AG10803 (cell line): ENCODE data around the gene EPHB2.
"Not testable (repeated sequence)": the region's sequence is repeated elsewhere in the genome, so short reads cannot be mapped to it uniquely, and the experiment has no call there.

Experiments used
- DNase-seq: peaks from one replicate; pipeline ENCODE4 v3.0.0; 2010; ENCODE audit warnings: low read depth
- H3K4me3 ChIP-seq: 2 replicates; pipeline ENCODE4 v1.5.1; 2011; ENCODE audit warnings: mild to moderate bottlenecking, low read length, control low read depth
- TF ChIP-seq, protein P1 (sequence below): conservative IDR thresholded peaks from 2 replicates; pipeline ENCODE4 v1.5.1; 2011; ENCODE audit warnings: mild to moderate bottlenecking, low read length, control low read depth, inconsistent platforms

The EPHB2 gene

DNA sequence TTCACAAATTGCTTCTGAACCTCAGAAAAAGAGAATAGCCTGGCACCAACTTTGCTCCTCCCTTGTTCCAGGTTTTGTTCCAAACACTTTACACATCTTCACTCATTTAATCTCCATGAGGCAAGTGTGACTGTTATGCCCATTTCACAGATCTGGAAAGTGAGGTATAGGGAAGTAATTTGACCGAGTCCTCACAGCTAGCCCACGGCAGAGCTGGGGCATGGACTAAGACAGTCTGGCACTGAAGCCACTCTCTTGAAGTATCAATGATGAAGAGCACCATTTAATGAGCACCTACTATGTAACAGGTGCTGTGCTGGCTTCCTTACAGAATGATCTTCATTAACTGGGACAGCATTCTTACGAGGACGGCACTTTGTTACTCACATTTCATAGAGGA lies 38.6 kb upstream of the EPHB2 start:
- TF ChIP-seq, protein P1, sequence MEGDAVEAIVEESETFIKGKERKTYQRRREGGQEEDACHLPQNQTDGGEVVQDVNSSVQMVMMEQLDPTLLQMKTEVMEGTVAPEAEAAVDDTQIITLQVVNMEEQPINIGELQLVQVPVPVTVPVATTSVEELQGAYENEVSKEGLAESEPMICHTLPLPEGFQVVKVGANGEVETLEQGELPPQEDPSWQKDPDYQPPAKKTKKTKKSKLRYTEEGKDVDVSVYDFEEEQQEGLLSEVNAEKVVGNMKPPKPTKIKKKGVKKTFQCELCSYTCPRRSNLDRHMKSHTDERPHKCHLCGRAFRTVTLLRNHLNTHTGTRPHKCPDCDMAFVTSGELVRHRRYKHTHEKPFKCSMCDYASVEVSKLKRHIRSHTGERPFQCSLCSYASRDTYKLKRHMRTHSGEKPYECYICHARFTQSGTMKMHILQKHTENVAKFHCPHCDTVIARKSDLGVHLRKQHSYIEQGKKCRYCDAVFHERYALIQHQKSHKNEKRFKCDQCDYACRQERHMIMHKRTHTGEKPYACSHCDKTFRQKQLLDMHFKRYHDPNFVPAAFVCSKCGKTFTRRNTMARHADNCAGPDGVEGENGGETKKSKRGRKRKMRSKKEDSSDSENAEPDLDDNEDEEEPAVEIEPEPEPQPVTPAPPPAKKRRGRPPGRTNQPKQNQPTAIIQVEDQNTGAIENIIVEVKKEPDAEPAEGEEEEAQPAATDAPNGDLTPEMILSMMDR: no peak
- no peak for DNase-seq
- no peak overlapping the region for H3K4me3 ChIP-seq

DNA sequence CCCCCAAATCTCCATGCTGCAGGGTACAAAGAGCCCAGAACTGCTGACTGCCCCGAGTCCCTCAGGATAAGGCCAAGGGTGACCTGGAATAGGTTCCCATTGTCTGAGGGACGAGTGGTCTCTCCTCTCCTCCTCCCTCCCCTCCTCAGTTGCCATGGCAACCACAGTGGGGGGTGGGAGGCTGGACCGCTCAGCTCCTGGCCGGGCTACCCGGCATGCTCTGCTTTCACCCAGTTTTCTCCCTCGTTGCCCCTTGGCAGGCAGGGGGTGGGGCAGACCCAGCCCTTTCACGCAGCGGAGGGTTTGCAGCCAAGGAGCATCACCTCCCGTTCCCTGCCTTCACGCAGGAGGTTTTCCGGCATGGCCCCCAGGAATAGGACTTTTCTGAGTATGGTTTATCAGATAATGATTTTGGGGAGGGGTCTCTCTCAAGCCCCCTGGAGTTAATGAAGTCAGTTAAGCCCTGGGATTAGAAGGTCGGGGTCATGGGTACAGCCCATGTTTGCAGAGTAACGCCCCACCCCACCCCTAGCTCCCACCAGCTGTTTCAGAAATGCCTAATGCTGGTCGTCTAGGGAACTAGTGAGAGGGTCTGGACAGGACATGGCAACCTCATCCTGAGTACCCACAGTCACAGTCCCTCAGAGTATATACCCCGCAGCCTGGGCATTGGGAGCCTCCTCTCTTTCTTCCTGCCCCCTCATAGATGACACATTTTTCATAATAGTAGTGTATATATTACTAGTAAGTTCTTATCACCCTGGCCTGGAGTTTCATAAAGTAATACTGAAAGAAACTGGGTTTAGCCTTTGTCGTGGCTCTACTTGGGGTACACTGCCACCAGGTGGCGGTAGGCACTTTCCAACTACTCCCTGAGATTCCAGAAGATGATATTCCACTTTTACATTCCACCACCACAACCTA lies 36.9 kb upstream of the EPHB2 start:
- TF ChIP-seq, protein P1: peak; percentile 93
- DNase-seq: peak; percentile 58
- H3K4me3 ChIP-seq: no peak overlapping the region

DNA sequence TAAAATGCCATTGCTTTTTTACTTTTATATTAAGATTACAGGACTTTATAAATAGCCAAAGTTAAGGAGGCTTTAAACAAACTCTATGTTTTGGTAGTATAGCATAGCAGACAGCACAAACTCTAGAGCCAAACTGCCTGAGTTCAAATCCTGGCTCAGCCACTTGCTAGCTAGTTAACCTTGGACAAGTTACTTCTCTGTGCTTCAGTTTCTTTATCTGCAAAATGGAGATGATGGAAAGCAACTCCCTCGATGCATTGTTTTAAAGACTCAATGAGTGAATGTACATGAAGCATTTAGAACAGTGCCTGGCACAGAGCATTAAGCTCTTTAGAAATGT lies 36.3 kb upstream of the EPHB2 start:
- TF ChIP-seq, protein P1: no peak
- no peak for DNase-seq
- H3K4me3 ChIP-seq: no peak overlapping the region

DNA sequence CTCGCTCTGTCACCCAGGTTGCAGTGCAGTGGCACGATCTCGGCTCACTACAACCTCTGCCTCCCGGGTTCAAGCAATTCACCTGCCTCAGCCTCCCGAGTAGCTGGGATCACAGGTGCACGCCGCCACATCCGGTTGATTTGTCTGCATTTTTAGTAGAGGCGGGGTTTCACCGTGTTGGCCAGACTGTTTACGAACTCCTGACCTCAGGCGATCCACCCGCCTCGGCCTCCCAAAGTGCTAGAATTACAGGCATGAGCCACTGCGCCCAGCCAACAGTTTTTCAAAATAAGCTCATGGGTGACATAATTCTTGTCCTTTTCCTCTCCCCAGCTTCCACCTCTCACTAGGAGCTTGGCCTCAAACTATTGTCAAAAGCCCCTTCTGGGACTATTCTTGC lies 34.5 kb upstream of the EPHB2 start:
- H3K4me3 ChIP-seq, DNase-seq: not testable (repeated sequence)

DNA sequence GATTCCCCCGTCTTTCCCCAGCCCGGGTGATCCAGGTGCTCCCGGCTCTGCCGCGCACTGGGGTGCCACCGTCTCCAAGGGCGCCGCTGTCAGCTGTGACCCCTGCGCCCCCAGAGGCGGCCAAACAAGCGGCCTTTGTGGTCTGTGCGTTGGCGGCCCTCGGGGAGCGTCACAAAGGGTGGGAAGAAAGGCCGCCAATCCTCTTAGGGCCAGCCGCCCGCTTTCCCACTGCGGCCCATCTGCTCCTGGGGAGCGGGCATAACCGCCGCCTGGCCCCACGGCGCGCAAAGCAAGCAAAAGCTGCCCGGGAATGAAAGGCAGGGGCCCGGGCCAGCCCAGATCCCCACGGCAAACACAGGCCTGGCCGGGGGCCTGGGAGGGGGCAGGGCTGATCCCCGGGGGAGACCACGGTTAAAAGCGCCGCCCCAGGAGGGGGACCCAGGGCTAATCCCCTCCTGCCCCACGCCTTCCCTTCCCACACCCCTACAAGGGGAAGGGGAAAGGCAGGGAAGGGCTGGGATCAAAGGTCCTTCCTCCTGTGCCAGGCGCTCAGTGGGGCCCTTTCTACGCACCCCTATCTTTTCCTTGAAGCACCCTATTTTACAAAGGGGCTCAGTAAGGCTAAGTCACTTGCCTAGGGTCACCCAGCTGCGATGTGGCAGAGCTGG lies 33.6 kb upstream of the EPHB2 start:
- TF ChIP-seq, protein P1: no peak
- H3K4me3 ChIP-seq: no peak overlapping the region
- DNase-seq: no peak

DNA sequence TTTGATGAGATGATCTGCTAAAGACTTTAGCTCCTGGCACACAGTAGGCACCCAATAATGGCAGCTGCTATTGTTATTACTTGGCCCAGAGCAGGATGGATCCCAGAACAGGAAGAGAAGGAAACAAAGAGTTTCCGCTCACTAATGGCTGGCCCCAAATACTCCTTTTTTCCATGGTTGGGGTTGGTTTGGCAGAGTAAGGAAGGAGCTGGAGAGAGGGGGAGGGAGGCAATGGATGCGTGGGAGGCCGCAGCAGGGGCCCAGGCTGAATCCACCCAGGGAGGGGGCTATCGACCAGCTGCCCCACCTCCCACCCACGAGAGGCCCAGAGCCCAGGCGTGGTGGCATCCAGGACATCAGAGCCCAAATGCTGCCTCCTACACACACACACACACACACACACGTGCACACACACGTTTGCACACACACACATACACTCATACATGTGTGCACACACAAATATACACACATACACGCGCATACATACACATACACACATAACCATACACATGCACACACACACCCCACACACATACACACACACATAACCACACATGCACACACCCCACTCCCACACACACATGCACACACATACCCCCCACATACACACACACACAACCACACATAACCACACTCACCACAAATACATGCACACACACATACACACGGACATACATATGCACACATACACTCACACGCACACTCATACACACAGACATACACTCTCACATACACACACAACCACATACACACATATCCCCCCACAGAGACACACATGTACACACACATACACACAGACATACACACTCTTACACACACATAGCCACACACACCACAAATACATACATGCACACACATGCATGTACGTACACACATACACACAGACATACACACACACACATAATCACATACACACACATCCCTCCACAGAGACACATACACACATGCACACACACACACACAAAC lies 32.4 kb upstream of the EPHB2 start:
- TF ChIP-seq, protein P1: no peak
- H3K4me3 ChIP-seq: no peak overlapping the region
- no peak for DNase-seq

DNA sequence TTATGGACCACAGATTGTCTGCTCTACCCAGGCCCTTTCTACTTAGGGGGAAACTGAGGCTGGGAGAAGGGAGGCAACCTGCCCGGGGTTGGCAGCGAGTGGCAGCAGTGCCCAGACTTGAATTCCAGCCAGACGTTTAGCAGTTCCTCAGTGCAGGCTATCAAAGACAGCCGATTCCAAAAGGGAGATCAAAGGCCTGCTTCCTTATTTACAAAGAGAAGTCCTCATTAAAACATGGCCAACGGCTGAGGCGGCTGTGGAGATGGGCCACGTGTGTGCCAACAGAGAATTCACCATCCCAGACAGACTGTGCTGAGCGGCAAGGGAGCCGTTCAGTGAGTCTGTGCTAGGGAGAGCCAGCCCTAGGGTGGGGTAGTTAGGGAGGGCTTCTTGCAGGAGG lies 29.9 kb upstream of the EPHB2 start:
- TF ChIP-seq, protein P1: no peak
- H3K4me3 ChIP-seq: no peak overlapping the region
- DNase-seq: no peak
